AG04450 (cell line): Measurements from ENCODE around the gene USP15. TPM values are rescaled to one million over a fixed set of nuclear protein-coding genes. Genes with fewer than 3 reads are reported as not detected.
"Not testable (repeated sequence)": the region's sequence is repeated elsewhere in the genome, so short reads cannot be mapped to it uniquely, and the experiment has no call there.

Experiments
- CTCF ChIA-PET: fragments of 300-600, 350-600 bp; formaldehyde crosslinking; extraction: SDS; loops from one replicate; lab custom pipeline; 2022; ENCODE audit warnings: antibody characterized with exemption, inconsistent platforms; lab: Charles Lee
- POLR2A ChIA-PET: fragments of 350-600 bp; formaldehyde crosslinking; extraction: SDS; loops from one replicate; lab custom pipeline; 2021; ENCODE audit warnings: antibody characterized with exemption, inconsistent platforms; lab: Yijun Ruan, JAX
- DNase-seq: peaks from one replicate; pipeline ENCODE4 v3.0.0-alpha.2; 2011; ENCODE audit warnings: low read depth, low spot score
- H3K27ac ChIP-seq: one replicate; pipeline ENCODE4 v1.5.1; 2012; ENCODE audit warnings: low read depth, low read length, control low read depth
- H3K27me3 ChIP-seq: one replicate; pipeline ENCODE4 v1.6.0; 2012; ENCODE audit warnings: low read length; ENCODE audit not compliant: control insufficient read depth, insufficient read depth
- H3K4me3 ChIP-seq: 2 replicates; pipeline ENCODE4 v1.5.1; 2011; ENCODE audit warnings: mild to moderate bottlenecking, low read depth, low read length, control low read depth
- H3K9me3 ChIP-seq: 2 replicates; pipeline ENCODE4 v1.5.1; 2012; ENCODE audit warnings: low read length; ENCODE audit not compliant: control insufficient read depth, insufficient read depth
- CTCF ChIP-seq: IDR thresholded peaks from 2 replicates; pipeline ENCODE4 v1.5.1; 2011; ENCODE audit warnings: low read depth, low read length, control low read depth, inconsistent platforms
- polyA plus RNA-seq: library from polyadenylated mRNA; depleted of rRNA; stranded (reverse); fragments of >200 nt; gene quantifications from 2 replicates; pipeline ENCODE4 v1.2.3, GENCODE V29; 2011

USP15 gene
- polyA plus RNA-seq, 1 experiment = 64.4 TPM

- DNase-seq = no peak
- Histone ChIP-seq H3K27me3 (no peaks in the 10 kb centered on the region), H3K9me3 (no peaks in the 10 kb centered on the region), H3K4me3 (no peak overlapping the region), H3K27ac (no peak overlapping the region)
- ChIA-PET CTCF (interaction anchor here (2.0 kb wide), 1 partner anchor 86 kb away, joined by 9 read pairs; no protein-coding TSS in a partner anchor), POLR2A (interaction anchor here (0.9 kb wide), 1 partner anchor 91 kb away, joined by 3 read pairs; no protein-coding TSS in a partner anchor)
- no peak for TF ChIP-seq CTCF
Observed at GRCh38 chr12:62350554-62350953, 90.3 kb downstream of the USP15 start.

GRCh38 chr12:62351326-62351725 is 91.1 kb downstream of the USP15 start:
- no peak for DNase-seq
- ChIA-PET CTCF (interaction anchor here (2.0 kb wide), 1 partner anchor 86 kb away, joined by 9 read pairs; no protein-coding TSS in a partner anchor), POLR2A (interaction anchor here (0.9 kb wide), 1 partner anchor 92 kb away, joined by 3 read pairs; no protein-coding TSS in a partner anchor)
- Histone ChIP-seq H3K4me3 (no peak overlapping the region), H3K27ac (no peak overlapping the region), H3K9me3 (no peaks in the 10 kb centered on the region), H3K27me3 (no peaks in the 10 kb centered on the region)
- no peak for TF ChIP-seq CTCF

GRCh38 chr12:62361048-62361447 is 100.8 kb downstream of the USP15 start:
- TF ChIP-seq CTCF = no peak
- Histone ChIP-seq H3K27ac (no peak overlapping the region), H3K4me3 (no peak overlapping the region), H3K27me3 (no peaks in the 10 kb centered on the region), H3K9me3 (no peaks in the 10 kb centered on the region)
- DNase-seq = no peak
- CTCF ChIA-PET = no interaction called here
- POLR2A ChIA-PET = no interaction called here

- H3K27ac ChIP-seq = no peak overlapping the region
- ChIA-PET POLR2A (no interaction called here), CTCF (no interaction called here)
- H3K9me3 ChIP-seq = no peaks in the 10 kb centered on the region
- H3K27me3 ChIP-seq = no peaks in the 10 kb centered on the region
- no peak for TF ChIP-seq CTCF
- no peak overlapping the region for H3K4me3 ChIP-seq
- no peak for DNase-seq
Observed at GRCh38 chr12:62363506-62363905, 103.3 kb downstream of the USP15 start.

- DNase-seq, H3K9me3 ChIP-seq, H3K4me3 ChIP-seq, H3K27me3 ChIP-seq, POLR2A ChIA-PET, CTCF ChIA-PET, H3K27ac ChIP-seq: not testable (repeated sequence)
Observed at GRCh38 chr12:62364697-62365096, 104.5 kb downstream of the USP15 start.

GRCh38 chr12:62365846-62366245 is 105.6 kb downstream of the USP15 start:
- CTCF ChIA-PET, POLR2A ChIA-PET, DNase-seq, H3K27ac ChIP-seq, H3K27me3 ChIP-seq, H3K4me3 ChIP-seq, H3K9me3 ChIP-seq: not testable (repeated sequence)

- H3K4me3 ChIP-seq, H3K27me3 ChIP-seq, DNase-seq, H3K27ac ChIP-seq, POLR2A ChIA-PET, H3K9me3 ChIP-seq: not testable (repeated sequence)
- CTCF ChIA-PET = interaction anchor here (1.0 kb wide), 1 partner anchor 69 kb away, joined by 3 read pairs; no protein-coding TSS in a partner anchor
Observed at GRCh38 chr12:62368430-62369223, 108.4 kb downstream of the USP15 start.
